Stimulated activated naive CD8-positive, alpha-beta T cell treated with anti-CD3 and anti-CD28 coated beads, Interleukin-15, Interleukin-2, amounts not matched to agents 100 ng/mL and 50 ng/mL, for 24 hours (primary cell): Measurements from ENCODE around the gene LSMEM2.
"Not testable (repeated sequence)": the region's sequence is repeated elsewhere in the genome, so short reads cannot be mapped to it uniquely, and the experiment has no call there.

ENCODE experiments used
- H3K27ac Mint-ChIP-seq: one replicate; pipeline ENCODE4 v1.8.0; 2021; ENCODE audit warnings: mild to moderate bottlenecking, mixed read lengths
- H3K27me3 Mint-ChIP-seq: one replicate; pipeline ENCODE4 v1.8.0; 2021; ENCODE audit warnings: mixed read lengths
- H3K36me3 Mint-ChIP-seq: one replicate; pipeline ENCODE4 v1.8.0; 2021; ENCODE audit warnings: low read depth, mixed read lengths
- H3K4me1 Mint-ChIP-seq: one replicate; pipeline ENCODE4 v1.8.0; 2021; ENCODE audit warnings: low read depth, mixed read lengths
- H3K4me3 Mint-ChIP-seq: one replicate; pipeline ENCODE4 v1.8.0; 2021; ENCODE audit warnings: mild to moderate bottlenecking, mixed read lengths
- H3K9me3 Mint-ChIP-seq: one replicate; pipeline ENCODE4 v1.8.0; 2021; ENCODE audit warnings: mixed read lengths

LSMEM2 gene

DNA sequence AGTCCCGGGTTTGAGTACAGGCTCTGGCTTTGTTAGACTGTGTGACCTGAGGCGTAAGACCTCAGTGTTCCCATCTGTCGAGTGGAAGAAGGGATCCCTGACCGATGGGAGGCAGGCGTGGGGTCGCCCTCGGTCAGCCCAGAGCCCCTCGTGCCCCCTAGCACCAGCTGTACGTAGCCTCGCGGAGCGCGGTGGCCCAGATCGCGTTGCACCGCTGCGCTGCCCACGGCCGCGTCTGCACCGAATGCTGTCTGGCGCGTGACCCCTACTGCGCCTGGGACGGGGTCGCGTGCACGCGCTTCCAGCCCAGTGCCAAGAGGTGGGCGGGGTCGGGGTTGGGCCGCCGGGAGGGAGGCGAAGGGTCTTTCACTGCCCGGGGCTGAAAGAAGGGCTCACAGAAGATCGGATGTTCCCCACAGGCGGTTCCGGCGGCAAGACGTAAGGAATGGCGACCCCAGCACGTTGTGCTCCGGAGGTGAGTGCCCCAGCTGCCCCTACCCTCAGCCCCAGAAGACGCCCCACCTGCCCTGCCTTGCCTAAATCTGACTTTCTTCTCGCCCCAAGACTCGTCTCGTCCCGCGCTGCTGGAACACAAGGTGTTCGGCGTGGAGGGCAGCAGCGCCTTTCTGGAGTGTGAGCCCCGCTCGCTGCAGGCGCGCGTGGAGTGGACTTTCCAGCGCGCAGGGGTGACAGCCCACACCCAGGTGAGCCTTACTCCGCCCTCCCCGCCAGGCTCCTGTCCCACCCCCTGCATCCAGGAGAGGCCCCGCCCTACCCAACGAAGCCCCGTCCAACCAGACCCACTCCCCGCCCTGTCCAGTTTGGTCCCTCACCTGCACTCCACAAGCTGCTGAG is 3.5 kb upstream of the LSMEM2 start:
- H3K36me3 Mint-ChIP-seq = no peaks in the 10 kb centered on the region
- peaks cover 36% of the 10 kb centered on the region for H3K27me3 Mint-ChIP-seq
- peaks cover 28% of the 10 kb centered on the region for H3K4me1 Mint-ChIP-seq
- no peak overlapping the region for H3K27ac Mint-ChIP-seq
- no peaks in the 10 kb centered on the region for H3K9me3 Mint-ChIP-seq
- no peak overlapping the region for H3K4me3 Mint-ChIP-seq

DNA sequence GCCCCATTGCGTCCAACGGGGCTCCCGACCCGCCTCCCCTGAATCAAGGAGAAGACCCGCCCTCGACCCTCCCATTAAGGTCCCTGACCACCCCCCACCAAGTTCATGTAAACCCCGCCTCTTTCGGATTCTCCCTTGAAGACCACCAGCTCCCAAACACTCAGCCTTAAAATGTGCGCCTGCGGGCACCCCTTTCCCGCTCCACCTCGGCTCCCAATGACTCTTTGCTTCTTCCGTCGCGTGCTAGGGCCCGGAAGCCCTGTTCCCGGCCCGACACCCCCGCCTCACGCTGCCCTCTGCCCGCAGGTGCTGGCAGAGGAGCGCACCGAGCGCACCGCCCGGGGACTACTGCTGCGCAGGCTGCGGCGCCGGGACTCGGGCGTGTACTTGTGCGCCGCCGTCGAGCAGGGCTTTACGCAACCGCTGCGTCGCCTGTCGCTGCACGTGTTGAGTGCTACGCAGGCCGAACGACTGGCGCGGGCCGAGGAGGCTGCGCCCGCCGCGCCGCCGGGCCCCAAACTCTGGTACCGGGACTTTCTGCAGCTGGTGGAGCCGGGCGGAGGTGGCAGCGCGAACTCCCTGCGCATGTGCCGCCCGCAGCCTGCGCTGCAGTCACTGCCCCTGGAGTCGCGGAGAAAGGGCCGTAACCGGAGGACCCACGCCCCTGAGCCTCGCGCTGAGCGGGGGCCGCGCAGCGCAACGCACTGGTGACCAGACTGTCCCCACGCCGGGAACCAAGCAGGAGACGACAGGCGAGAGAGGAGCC is 2.7 kb upstream of the LSMEM2 start:
- H3K4me3 Mint-ChIP-seq = no peak overlapping the region
- peaks cover 28% of the 10 kb centered on the region for H3K4me1 Mint-ChIP-seq
- H3K9me3 Mint-ChIP-seq = no peaks in the 10 kb centered on the region
- H3K27me3 Mint-ChIP-seq = peaks cover 36% of the 10 kb centered on the region
- H3K27ac Mint-ChIP-seq = no peak overlapping the region
- H3K36me3 Mint-ChIP-seq = no peaks in the 10 kb centered on the region

DNA sequence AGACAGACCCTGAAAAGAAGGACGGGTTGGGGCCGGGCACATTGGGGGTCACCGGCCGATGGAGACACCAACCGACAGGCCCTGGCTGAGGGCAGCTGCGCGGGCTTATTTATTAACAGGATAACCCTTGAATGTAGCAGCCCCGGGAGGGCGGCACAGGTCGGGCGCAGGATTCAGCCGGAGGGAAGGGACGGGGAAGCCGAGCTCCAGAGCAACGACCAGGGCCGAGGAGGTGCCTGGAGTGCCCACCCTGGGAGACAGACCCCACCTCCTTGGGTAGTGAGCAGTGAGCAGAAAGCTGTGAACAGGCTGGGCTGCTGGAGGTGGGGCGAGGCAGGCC is 2.2 kb upstream of the LSMEM2 start:
- Mint-ChIP-seq H3K36me3 (no peaks in the 10 kb centered on the region), H3K4me3 (no peak overlapping the region), H3K27me3 (peaks cover 36% of the 10 kb centered on the region), H3K4me1 (peaks cover 28% of the 10 kb centered on the region), H3K27ac (no peak overlapping the region), H3K9me3 (no peaks in the 10 kb centered on the region)

- no peak overlapping the region for H3K4me3 Mint-ChIP-seq
- H3K4me1 Mint-ChIP-seq = peaks cover 23% of the 10 kb centered on the region
- no peaks in the 10 kb centered on the region for H3K36me3 Mint-ChIP-seq
- no peak overlapping the region for H3K27ac Mint-ChIP-seq
- peaks cover 31% of the 10 kb centered on the region for H3K27me3 Mint-ChIP-seq
- no peaks in the 10 kb centered on the region for H3K9me3 Mint-ChIP-seq
Measured at GRCh38 chr3:50278123-50278879, 586 bp upstream of the LSMEM2 start.

GRCh38 chr3:50279255-50280016 is 549 bp downstream of the LSMEM2 start:
- Mint-ChIP-seq H3K27ac (no peak overlapping the region), H3K9me3 (no peaks in the 10 kb centered on the region), H3K4me1 (peaks cover 16% of the 10 kb centered on the region), H3K36me3 (no peaks in the 10 kb centered on the region), H3K4me3 (no peak overlapping the region), H3K27me3 (peaks cover 23% of the 10 kb centered on the region)

DNA sequence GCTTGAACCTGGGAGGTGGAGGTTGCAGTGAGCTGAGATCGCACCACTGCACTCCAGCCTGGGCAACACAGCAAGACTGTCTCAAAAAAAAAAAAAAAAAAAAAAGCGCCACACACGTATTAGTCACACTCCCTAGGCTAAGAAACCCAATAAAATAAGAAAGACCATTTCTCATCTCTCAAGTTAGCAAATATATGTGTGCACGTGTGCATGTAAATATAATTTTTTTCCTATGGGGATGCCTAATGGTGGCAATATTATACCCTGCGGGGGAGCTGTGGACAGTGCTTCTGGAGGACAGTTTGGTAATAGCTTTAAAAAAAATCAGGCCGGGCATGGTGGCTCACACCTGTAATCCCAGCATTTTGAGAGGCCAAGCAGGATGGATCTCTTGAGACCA is 5.2 kb downstream of the LSMEM2 start:
- H3K36me3 Mint-ChIP-seq = peaks cover 23% of the 10 kb centered on the region
- not testable (repeated sequence) for H3K9me3 Mint-ChIP-seq, H3K4me3 Mint-ChIP-seq, H3K27me3 Mint-ChIP-seq, H3K27ac Mint-ChIP-seq, H3K4me1 Mint-ChIP-seq

- H3K9me3 Mint-ChIP-seq = no peaks in the 10 kb centered on the region
- H3K36me3 Mint-ChIP-seq = peaks cover 39% of the 10 kb centered on the region
- H3K4me1 Mint-ChIP-seq = peaks cover 9% of the 10 kb centered on the region
- H3K27ac Mint-ChIP-seq = no peak overlapping the region
- no peak overlapping the region for H3K4me3 Mint-ChIP-seq
- H3K27me3 Mint-ChIP-seq = no peaks in the 10 kb centered on the region
Measured at GRCh38 chr3:50286322-50287227, 7.7 kb downstream of the LSMEM2 start.

GRCh38 chr3:50287262-50287661 is 8.4 kb downstream of the LSMEM2 start:
- Mint-ChIP-seq H3K27me3 (no peaks in the 10 kb centered on the region), H3K27ac (no peak overlapping the region), H3K9me3 (no peaks in the 10 kb centered on the region), H3K36me3 (peaks cover 39% of the 10 kb centered on the region), H3K4me1 (peaks cover 10% of the 10 kb centered on the region), H3K4me3 (no peak overlapping the region)

GRCh38 chr3:50288387-50289007 is 9.6 kb downstream of the LSMEM2 start:
- peaks cover 39% of the 10 kb centered on the region for H3K36me3 Mint-ChIP-seq
- no peaks in the 10 kb centered on the region for H3K27me3 Mint-ChIP-seq
- no peak overlapping the region for H3K4me3 Mint-ChIP-seq
- no peaks in the 10 kb centered on the region for H3K9me3 Mint-ChIP-seq
- peaks cover 17% of the 10 kb centered on the region for H3K4me1 Mint-ChIP-seq
- H3K27ac Mint-ChIP-seq = no peak overlapping the region

DNA sequence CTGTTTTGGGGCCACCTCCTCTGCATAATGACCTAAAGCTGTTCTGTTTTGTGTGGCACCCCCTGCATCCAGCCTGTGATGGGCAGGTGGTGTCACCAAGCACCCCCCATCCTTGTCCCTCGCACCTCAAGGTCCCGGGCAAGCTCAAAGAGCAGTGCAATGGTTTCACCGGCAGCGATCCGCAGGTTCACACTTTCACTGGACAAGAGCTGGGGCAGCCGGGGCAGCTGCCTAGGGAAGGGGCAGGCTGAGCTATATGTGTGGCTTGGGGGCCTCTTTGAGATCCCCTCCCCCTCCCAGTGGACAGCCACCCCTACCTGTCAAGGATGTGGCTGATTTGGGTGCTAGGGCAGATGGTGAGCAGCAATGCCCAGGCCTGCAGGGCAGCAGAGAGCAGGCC is 10.2 kb downstream of the LSMEM2 start:
- H3K4me3 Mint-ChIP-seq = peak overlapping the region; percentile 87

GRCh38 chr3:50290161-50290641 is 11.3 kb downstream of the LSMEM2 start:
- Mint-ChIP-seq H3K36me3 (peaks cover 39% of the 10 kb centered on the region), H3K4me1 (peaks cover 17% of the 10 kb centered on the region), H3K27ac (peak overlapping the region; percentile 36), H3K9me3 (no peaks in the 10 kb centered on the region), H3K27me3 (no peaks in the 10 kb centered on the region), H3K4me3 (peak overlapping the region; percentile 87)

More for the DNA sequence above, 10.2 kb downstream of the LSMEM2 start:
- H3K4me1 Mint-ChIP-seq = peaks cover 17% of the 10 kb centered on the region
- no peak overlapping the region for H3K27ac Mint-ChIP-seq
- H3K9me3 Mint-ChIP-seq = no peaks in the 10 kb centered on the region
- no peaks in the 10 kb centered on the region for H3K27me3 Mint-ChIP-seq
- peaks cover 39% of the 10 kb centered on the region for H3K36me3 Mint-ChIP-seq

DNA sequence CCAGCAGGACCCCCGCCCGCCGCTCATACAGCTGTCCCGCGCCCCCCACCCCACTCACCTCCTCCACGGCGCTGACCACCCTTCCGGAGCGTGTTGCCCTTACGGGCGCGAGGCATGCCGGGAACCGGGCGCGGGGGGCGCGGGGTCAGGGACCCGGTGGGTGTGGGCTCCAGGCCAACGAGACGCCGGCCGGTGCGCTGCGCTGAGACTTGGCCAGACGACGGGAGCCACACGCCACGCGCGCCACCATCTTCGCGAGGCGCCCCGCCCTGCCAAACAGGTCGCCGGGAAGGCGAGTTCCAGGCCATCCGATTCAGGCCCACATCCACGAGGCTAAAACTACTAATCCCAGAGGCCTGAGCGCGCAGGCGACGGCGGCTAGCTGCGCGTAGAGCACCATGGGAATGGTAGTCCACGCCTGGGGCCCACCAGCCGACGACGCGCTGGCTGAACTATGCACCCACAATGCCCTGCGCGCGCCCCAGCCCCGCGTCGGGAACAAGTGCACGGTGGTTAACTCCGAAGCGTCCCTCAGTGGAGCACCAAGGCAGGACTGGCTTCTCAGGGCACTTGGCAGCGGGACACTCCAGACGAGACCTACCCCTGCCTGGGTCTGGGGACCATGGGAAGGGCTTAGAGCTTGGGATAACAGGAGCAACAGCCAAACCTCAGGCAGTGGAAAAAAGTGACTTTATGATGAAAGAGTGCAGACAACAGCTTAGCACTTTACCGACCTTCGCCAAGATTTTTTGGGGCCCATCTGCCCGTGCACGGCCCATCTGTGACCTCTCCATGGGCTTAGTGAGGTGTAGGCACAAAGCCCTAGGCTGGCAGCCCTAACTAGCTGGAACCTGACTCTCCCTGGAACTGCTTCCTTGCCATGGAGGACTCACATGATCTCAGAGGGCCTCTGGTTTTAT is 13.5 kb downstream of the LSMEM2 start, which contains the start of gene IFRD2:
Gene IFRD2 (minus strand): TSS at position 271 of the 920 bp plus-strand sequence. CDS start 155 bp downstream, at position 116.
- Mint-ChIP-seq H3K27me3 (no peaks in the 10 kb centered on the region), H3K36me3 (peaks cover 27% of the 10 kb centered on the region)

More for the DNA sequence above, 13.5 kb downstream of the LSMEM2 start, which contains the start of gene IFRD2:
- Mint-ChIP-seq H3K4me1 (peaks cover 17% of the 10 kb centered on the region), H3K4me3 (peak within 1 kb of the TSS; percentile 87), H3K9me3 (no peaks in the 10 kb centered on the region), H3K27ac (peak within 1 kb of the TSS; percentile 94)
